HAP-1 (cell line): ENCODE measurements around the gene OBP2B.
"Not testable (repeated sequence)": the region's sequence is repeated elsewhere in the genome, so short reads cannot be mapped to it uniquely, and the experiment has no call there.

Source experiments
- DNase-seq, 2 experiments: peaks; one replicate each; pipeline ENCODE4 v3.0.0-alpha.2; 2016 to 2020; ENCODE audit warnings: low spot score in 2 of 2
- H3K27me3 ChIP-seq: fragments of 250-450 bp; sonication (Bioruptor Pico); 2 replicates; pipeline ENCODE4 v1.5.1; 2020; ENCODE audit warnings: low read depth, mild to moderate bottlenecking, moderate library complexity
- H3K36me3 ChIP-seq: fragments of 250-450 bp; sonication (Bioruptor Pico); replicated peaks from 2 replicates; pipeline ENCODE4 v1.5.1; 2020; ENCODE audit warnings: mild to moderate bottlenecking
- H3K4me1 ChIP-seq: fragments of 250-450 bp; sonication (Bioruptor Pico); 2 replicates; pipeline ENCODE4 v1.5.1; 2020; ENCODE audit warnings: mild to moderate bottlenecking
- H3K4me3 ChIP-seq: fragments of 250-450 bp; sonication (Bioruptor Pico); 2 replicates; pipeline ENCODE4 v1.5.1; 2020; ENCODE audit warnings: mild to moderate bottlenecking, moderate library complexity
- H3K9me3 ChIP-seq: fragments of 250-450 bp; sonication (Bioruptor Pico); 2 replicates; pipeline ENCODE4 v1.5.1; 2020; ENCODE audit warnings: mild to moderate bottlenecking, moderate library complexity
- in situ Hi-C: fragments of 300-500 bp; cut with MboI; formaldehyde crosslinking; loops from 3 replicates; pipeline ENCODE4 v1.14.3; 2020; ENCODE audit warnings: low sequenced_read_pairs, inconsistent platforms, mixed read lengths

The OBP2B gene

DNA sequence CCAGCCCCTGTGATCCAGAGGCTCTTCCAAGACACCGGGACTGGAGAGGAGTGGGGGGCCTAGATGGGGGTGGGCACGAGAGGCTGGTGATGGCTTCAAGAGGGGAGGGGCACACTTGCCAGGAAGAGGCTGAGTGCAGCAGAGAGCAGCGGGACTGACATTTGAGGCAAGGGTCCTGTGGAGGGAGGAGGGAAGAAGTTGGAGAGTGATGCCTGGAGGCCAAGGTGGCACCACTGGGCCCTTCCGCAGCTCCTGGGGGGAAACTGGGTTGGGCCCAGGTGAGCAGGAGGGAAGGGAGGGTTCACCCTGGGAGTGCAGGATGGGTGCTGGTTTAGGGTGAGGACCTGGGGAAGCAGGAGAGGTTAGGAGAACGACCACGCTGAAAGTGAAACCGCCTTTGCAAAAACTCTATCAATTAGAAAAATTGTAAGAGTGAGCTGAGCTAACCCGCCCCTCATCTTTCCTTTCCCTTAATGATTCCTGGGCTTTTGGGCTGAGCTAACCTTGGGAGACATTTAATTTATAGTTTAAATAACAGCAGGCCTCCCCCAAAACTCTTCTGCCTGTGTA is 39.8 kb upstream of the OBP2B start:
- Histone ChIP-seq H3K36me3 (no peaks in the 10 kb centered on the region), H3K4me3 (no peak overlapping the region), H3K4me1 (no peaks in the 10 kb centered on the region), H3K9me3 (no peaks in the 10 kb centered on the region), H3K27me3 (peaks cover 10% of the 10 kb centered on the region)
- no peak for DNase-seq
- in situ Hi-C loops: no loop called here

DNA sequence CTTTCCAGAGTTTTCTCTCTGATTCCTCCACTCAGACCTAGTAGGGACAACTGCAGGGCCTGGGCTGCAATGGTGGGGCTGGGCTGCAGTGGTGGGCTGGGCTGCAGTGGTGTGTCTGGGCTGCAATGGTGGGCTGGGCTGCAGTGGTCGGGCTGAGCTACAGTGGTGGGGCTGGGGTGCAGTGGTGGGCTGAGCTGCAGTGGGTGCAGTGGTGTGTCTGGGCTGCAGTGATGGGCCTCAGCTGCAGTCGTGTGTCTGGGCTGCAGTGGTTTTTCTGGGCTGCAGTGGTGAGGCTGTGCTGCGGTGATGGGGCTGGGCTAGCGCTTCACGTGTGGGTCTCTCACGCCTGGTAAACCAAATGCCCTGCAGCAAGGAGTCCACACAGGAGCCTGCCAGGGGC is 38.6 kb upstream of the OBP2B start:
- H3K36me3 ChIP-seq: no peaks in the 10 kb centered on the region
- in situ Hi-C loops: no loop called here
- no peak for DNase-seq
- H3K4me1 ChIP-seq: no peaks in the 10 kb centered on the region
- no peak overlapping the region for H3K4me3 ChIP-seq
- peaks cover 10% of the 10 kb centered on the region for H3K27me3 ChIP-seq
- no peaks in the 10 kb centered on the region for H3K9me3 ChIP-seq

DNA sequence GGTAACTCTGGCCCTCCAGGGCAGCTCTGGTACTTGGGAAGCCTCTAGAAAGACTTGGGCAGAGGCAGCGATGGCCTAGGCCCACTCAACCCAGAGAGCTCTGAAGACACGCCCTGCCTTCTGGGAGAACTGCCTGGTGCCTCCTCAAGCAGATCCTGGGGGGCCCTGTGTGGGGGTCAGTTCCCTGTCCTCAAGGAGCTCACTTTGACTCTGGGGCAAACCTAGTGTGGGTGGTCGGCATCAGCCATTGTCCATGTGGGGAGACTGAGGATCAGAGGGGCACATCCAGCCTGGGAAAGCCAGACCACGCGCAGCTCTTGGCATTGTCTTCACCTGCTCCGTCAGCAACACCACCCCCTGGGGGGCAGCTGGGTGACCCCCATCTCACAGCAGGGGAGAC is 37.9 kb upstream of the OBP2B start:
- no peak for DNase-seq
- H3K4me1 ChIP-seq: no peaks in the 10 kb centered on the region
- H3K36me3 ChIP-seq: no peaks in the 10 kb centered on the region
- H3K9me3 ChIP-seq: no peaks in the 10 kb centered on the region
- H3K27me3 ChIP-seq: peaks cover 10% of the 10 kb centered on the region
- H3K4me3 ChIP-seq: no peak overlapping the region
- in situ Hi-C loops: no loop called here

DNA sequence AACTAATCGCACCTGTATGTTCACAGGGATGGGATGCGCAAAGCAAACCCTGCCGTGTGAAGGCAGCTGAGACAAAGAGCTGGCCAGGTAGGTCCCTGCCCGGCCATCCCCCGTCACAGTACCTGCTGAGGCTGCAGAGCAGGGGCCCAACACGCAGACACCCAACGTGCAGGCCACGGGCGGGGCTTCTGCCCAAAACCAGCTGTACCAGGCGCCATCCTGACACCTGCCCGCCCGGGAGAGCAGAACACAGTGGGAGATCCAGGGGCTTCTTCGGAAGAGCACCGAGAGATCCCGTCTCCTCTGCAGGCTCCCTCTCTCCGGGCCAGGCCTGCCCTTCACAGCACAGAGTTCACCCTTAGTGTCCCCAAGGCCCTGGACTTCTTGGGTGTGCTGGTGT is 37.5 kb upstream of the OBP2B start:
- H3K27me3 ChIP-seq: peaks cover 10% of the 10 kb centered on the region
- in situ Hi-C loops: no loop called here

DNA sequence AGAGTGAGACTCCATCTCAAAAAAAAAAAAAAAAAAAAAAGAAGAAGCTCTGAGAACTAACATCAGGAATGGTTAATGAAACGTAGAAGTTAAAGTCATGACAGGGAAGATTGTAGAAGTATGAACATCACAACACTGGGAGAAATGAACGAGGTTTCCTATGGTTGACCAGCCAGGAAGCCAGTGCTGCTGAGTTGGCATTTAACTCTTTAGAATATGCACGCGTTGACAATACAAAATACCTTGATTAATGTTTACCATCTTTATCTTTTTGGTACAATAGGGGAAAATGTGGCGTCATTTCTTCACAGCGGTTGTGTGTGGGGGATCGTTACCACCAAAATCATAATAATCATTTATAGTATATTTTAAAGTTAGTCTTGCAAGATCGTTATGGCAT is 33.9 kb upstream of the OBP2B start:
- no peaks in the 10 kb centered on the region for H3K27me3 ChIP-seq
- H3K9me3 ChIP-seq: no peaks in the 10 kb centered on the region
- H3K4me1 ChIP-seq: peaks cover 7% of the 10 kb centered on the region
- no peak for DNase-seq
- no peak overlapping the region for H3K4me3 ChIP-seq
- H3K36me3 ChIP-seq: no peaks in the 10 kb centered on the region
- in situ Hi-C loops: no loop called here

More for the DNA sequence above, 37.5 kb upstream of the OBP2B start:
- H3K4me1 ChIP-seq: no peaks in the 10 kb centered on the region
- H3K4me3 ChIP-seq: no peak overlapping the region
- H3K9me3 ChIP-seq: no peaks in the 10 kb centered on the region
- DNase-seq: no peak
- H3K36me3 ChIP-seq: no peaks in the 10 kb centered on the region

DNA sequence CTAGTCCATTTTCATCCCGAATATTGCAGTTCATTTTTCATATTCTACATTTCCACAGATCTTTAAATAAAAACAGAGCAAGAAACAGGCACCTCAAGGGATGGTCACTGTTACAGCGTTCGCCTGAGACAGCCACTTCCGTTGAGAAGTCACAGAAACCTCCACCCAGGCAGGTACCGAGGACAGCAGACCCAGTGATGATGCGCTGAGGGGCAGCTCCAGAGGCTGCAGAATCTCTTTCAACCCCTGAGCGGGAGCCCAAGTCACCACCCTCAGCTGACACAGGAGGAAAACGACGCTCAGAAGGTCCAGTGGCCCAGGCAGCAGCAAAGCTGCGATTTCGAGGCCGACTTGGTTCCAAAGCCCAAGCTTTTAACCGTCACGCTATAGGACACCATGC is 33.2 kb upstream of the OBP2B start:
- H3K27me3 ChIP-seq: no peaks in the 10 kb centered on the region
- in situ Hi-C loops: no loop called here
- H3K36me3 ChIP-seq: no peaks in the 10 kb centered on the region
- no peaks in the 10 kb centered on the region for H3K9me3 ChIP-seq
- peaks cover 11% of the 10 kb centered on the region for H3K4me1 ChIP-seq
- H3K4me3 ChIP-seq: no peak overlapping the region
- DNase-seq: no peak

DNA sequence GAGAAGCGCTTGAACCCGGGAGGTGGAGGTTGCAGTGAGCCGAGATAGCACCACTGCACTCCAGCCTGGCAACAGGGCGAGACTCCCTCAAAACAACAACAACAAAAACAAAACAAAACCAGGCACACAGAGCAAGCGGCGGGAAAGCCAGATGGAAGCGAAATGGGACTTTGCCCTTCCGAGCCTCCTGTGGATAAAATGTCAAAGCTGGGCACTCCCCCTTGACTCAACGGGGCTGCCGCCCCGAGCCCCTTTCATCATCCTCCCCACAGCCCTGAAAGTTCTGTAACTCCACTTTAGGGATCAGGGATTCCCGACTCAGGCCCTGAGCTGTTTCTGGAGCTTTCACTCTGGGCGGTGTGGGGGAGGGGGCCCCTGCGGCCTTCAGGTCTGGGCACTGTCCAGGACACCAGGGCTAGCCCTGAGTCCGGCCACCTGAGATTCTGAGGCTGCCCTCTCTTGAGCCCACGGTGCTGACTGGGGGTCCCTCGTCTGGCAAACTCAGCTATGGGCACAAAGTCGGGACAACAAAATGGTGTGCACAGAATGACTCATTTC is 30.6 kb upstream of the OBP2B start:
- DNase-seq: no peak
- Histone ChIP-seq H3K27me3 (no peaks in the 10 kb centered on the region), H3K4me1 (peaks cover 11% of the 10 kb centered on the region), H3K36me3 (no peaks in the 10 kb centered on the region), H3K4me3 (no peak overlapping the region), H3K9me3 (no peaks in the 10 kb centered on the region)
- in situ Hi-C loops: loop anchor here (10.0 kb wide), 1 partner anchor 85 kb away; no protein-coding TSS in a partner anchor

DNA sequence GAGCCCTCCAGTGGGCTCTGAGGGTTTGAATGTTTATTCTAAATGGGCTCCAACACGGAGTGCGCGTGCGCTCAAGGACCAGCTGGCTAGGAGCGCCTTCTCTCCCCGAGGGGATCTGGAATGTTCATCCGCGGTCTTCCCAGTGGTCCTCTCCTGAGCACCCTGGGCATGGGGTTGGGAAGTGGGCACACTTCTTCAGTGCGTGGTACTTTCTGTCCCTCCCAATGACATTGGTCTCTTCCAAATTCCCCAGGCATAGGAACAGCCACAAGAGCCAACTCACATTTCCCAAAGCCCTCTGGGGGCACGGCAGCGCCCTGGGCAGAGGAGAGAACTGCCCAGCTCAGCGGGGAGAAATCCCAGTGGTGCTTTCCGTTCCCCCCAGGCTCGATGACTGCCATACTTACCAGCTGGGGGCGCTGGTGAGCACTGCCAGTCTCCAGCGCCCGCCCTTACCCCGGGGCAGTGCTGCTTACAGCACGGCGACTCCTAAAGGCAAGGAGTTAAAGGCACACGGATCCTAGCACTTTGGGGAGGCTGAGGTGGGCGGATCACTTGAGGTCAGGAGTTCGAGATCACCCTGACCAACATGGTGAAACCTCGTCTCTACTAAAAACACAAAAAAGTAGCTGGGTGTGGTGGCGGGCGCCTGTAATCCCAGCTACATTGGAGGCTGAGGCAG is 29.9 kb upstream of the OBP2B start:
- H3K9me3 ChIP-seq: no peaks in the 10 kb centered on the region
- H3K27me3 ChIP-seq: no peaks in the 10 kb centered on the region
- no peaks in the 10 kb centered on the region for H3K36me3 ChIP-seq
- peak overlapping the region; percentile 13 for H3K4me3 ChIP-seq
- peak; percentile 55 to 88 for DNase-seq
- peaks cover 11% of the 10 kb centered on the region for H3K4me1 ChIP-seq
- in situ Hi-C loops: loop anchor here (10.0 kb wide), 1 partner anchor 86 kb away; no protein-coding TSS in a partner anchor

DNA sequence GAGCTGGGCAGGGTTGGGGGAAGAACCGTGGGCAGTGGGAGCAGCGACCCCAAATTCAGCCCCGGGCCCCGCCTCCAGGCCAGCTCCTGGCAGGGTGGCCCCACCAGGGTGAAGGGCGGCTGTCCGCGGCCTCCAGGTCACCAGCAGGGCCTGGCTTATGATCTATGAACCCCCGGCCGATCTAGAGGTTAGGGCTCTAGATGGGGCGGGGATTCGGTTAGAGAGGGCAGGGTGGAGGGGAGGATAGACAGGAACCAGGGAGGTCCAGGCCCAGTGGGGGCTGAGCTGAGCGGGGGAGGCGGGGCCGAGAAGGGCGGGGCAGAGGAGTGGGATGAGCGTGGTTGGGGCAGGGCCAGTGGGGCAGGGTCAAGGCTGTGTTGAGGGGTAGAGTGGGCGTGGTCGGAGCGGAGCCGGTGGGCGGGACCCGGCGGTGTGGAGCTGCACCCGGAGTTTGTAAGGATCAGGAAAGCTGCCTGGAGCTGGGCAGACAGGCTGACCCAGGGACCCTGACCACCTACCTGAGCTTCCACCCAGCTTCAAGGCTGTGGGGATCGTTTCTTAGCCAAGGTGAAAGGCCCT is 29.3 kb upstream of the OBP2B start:
- Histone ChIP-seq H3K9me3 (no peaks in the 10 kb centered on the region), H3K4me3 (peak overlapping the region; percentile 13), H3K27me3 (no peaks in the 10 kb centered on the region), H3K4me1 (peaks cover 11% of the 10 kb centered on the region), H3K36me3 (no peaks in the 10 kb centered on the region)
- peak; percentile 69 to 95 for DNase-seq
- in situ Hi-C loops: loop anchor here (10.0 kb wide), 1 partner anchor 86 kb away; no protein-coding TSS in a partner anchor

DNA sequence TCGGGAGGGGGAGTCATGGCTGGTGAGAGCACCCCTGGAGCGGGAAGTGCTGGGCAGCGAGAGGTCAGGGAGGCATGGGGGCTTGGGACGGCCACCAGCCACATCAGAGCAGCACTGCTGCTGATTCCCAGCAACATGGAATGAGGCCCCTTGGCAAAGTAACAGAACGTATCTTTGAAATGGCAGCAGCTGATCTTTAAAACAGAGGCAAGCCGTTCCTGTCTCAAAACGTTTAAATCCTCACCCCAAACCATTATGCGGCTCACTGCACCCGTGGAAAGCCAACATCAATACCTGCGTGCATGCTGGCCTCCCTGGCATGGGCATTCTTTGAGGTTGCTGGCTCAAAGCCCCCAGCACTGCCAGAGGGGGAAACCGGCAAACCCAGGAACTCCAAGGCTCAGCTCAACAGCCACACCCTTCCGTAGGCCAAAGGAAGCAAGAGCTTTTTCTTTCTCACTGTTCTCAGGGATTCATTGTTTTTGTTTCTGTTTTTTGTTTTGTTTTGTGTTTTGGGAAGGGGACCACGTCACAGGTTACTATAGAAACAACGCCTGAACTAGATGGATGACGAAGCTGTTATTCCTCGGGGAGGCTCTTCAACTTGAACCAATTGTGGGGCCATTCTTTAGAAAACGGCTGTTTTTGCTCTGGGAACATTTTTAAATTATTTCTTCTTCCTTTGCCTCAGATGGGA is 28.1 kb upstream of the OBP2B start:
- no peak for DNase-seq
- H3K4me1 ChIP-seq: peaks cover 11% of the 10 kb centered on the region
- no peak overlapping the region for H3K4me3 ChIP-seq
- no peaks in the 10 kb centered on the region for H3K27me3 ChIP-seq
- in situ Hi-C loops: loop anchor here (10.0 kb wide), 1 partner anchor 88 kb away; no protein-coding TSS in a partner anchor
- H3K9me3 ChIP-seq: no peaks in the 10 kb centered on the region
- no peaks in the 10 kb centered on the region for H3K36me3 ChIP-seq

DNA sequence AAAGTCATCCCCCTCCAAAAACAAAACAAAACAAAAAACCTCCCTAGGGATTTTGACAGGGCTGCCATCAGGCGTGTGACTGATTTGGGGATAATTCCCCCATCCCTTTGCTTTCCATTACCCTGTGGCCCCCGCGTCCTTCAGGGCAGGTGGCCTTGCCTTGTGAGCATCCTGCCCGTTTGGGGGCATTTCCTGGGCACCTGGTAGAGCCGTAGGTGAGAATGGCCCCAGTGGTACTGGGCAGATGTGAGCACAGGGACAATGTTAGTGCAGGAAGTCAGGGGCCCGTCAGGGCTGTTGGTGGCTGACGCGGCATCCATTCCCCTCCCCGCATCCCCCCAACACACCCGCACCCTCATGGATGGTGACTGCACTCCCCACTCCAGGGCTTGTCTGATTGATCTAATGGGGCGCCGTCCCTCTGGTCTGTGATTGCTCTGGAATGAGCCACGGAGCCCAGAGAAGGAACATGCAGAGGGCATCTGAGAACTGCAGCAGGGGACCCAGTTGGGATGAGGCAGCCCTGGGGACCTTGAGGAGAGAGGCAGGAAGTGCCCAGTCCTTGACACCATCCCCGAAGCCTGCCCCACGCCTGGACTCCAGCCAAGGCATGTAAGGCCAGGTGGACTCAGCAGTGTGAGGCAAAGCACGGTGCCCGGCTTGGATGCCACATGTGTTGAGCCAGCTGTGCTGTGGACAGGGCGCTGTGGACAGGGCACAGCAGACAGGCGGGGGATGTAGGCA is 27.4 kb upstream of the OBP2B start:
- not testable (repeated sequence) for H3K36me3 ChIP-seq, H3K9me3 ChIP-seq, H3K4me3 ChIP-seq, DNase-seq, H3K27me3 ChIP-seq
- in situ Hi-C loops: loop anchor here (10.0 kb wide), 1 partner anchor 88 kb away; no protein-coding TSS in a partner anchor
- peaks cover 11% of the 10 kb centered on the region for H3K4me1 ChIP-seq

DNA sequence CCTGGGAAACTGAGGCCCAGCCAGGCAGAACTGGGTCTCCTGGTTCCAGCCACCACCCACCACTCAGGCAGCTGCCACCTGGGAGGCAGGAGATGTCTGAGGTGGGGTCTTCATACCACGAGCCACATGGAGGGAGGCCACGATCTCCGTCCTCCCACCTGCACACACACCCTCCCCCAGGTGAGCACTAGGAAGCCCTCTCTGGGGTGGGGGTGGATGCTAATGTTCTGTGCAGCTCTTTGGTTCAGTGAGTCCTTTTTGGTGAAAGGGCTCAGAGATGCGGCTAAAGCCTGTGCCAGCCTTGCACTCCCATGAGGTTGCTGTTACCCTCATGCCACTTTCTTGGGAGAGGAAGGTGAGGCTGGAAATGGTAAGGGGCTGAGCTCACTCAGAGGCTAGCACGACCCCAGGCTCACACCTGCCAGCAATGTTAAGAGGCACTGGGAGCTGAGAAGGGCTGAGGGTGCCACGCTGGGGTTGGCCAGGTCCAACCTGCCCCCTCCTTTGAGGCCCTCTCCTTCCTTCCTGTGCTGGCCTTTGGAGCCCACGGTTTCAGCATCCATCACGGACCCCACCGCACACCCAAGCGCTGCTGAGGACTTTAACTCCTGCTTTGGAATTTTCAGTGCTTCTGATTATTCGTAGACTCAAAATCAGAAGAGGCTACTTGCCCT is 26.6 kb upstream of the OBP2B start:
- Histone ChIP-seq H3K9me3 (no peaks in the 10 kb centered on the region), H3K36me3 (no peaks in the 10 kb centered on the region), H3K4me3 (no peak overlapping the region), H3K4me1 (peaks cover 11% of the 10 kb centered on the region), H3K27me3 (no peaks in the 10 kb centered on the region)
- no peak for DNase-seq
- in situ Hi-C loops: loop anchor here (10.0 kb wide), 1 partner anchor 89 kb away; no protein-coding TSS in a partner anchor
